CD4-positive, alpha-beta T cell (primary cell): Measurements from ENCODE around the gene WDR59. TPM values are rescaled to one million over a fixed set of nuclear protein-coding genes. Genes with fewer than 3 reads are reported as not detected.

ENCODE experiments used
- ATAC-seq: fragments of 200-7000 bp; cut with Tn5 transposase; one replicate; pipeline ENCODE4 v1.10.0; 2022; ENCODE audit warnings: mild to moderate bottlenecking; ENCODE audit not compliant: poor library complexity
- CTCF ChIA-PET: fragments of 350-600 bp; sonication (Branson Sonifier 250); formaldehyde crosslinking; loops from one replicate; lab custom pipeline; 2021; ENCODE audit warnings: antibody characterized with exemption, inconsistent platforms; lab: Charles Lee
- POLR2A ChIA-PET: fragments of 350-600 bp; sonication (Branson Sonifier 250); formaldehyde crosslinking; loops from one replicate; lab custom pipeline; 2021; ENCODE audit warnings: antibody characterized with exemption, inconsistent platforms; lab: Charles Lee
- DNase-seq, 14 experiments: peaks; one replicate each; pipeline ENCODE4 v3.0.0-alpha.2; 2013 to 2020; ENCODE audit warnings: mixed read lengths in 2 of 14
- H3K27ac ChIP-seq, 2 donors: one replicate each; pipeline versions ENCODE4 v1.5.1 to v1.7.0; 2013; ENCODE audit warnings: low read length in 2 of 2, low read depth in 1 of 2, mild to moderate bottlenecking in 1 of 2
- H3K27me3 ChIP-seq, 2 experiments: 1 replicate in 1 of 2; 2 replicates in 1 of 2; pipeline versions ENCODE4 v1.6.1 to v1.7.0; 2013; ENCODE audit warnings: low read length in 2 of 2, control low read depth in 1 of 2, mild to moderate bottlenecking in 1 of 2, moderate library complexity in 1 of 2; ENCODE audit not compliant: insufficient read depth in 2 of 2, control insufficient read depth in 1 of 2
- H3K36me3 ChIP-seq: one replicate; pipeline ENCODE4 v1.6.1; 2013; ENCODE audit warnings: low read length, control low read depth; ENCODE audit not compliant: insufficient read depth
- H3K4me1 ChIP-seq: one replicate; pipeline ENCODE4 v1.6.1; 2013; ENCODE audit warnings: low read length, control low read depth; ENCODE audit not compliant: insufficient read depth
- H3K4me3 ChIP-seq: one replicate; pipeline ENCODE4 v1.5.1; 2013; ENCODE audit warnings: mild to moderate bottlenecking, low read length, moderate library complexity
- H3K9me3 ChIP-seq, 2 experiments: 1 replicate in 1 of 2; 2 replicates in 1 of 2; pipeline versions ENCODE4 v1.6.1 to v1.7.0; 2013; ENCODE audit warnings: low read length in 2 of 2, mild to moderate bottlenecking in 2 of 2, control low read depth in 1 of 2, moderate library complexity in 1 of 2; ENCODE audit not compliant: control insufficient read depth in 1 of 2, insufficient read depth in 1 of 2
- H3K27ac Mint-ChIP-seq: one replicate; pipeline ENCODE4 v1.8.0; 2020; ENCODE audit warnings: mixed read lengths
- H3K27me3 Mint-ChIP-seq: one replicate; pipeline ENCODE4 v1.8.0; 2021; ENCODE audit warnings: mixed read lengths
- H3K36me3 Mint-ChIP-seq: one replicate; pipeline ENCODE4 v1.8.0; 2021; ENCODE audit warnings: low read depth, mixed read lengths
- H3K4me1 Mint-ChIP-seq: one replicate; pipeline ENCODE4 v1.8.0; 2021; ENCODE audit warnings: low read depth, mixed read lengths
- H3K4me3 Mint-ChIP-seq: one replicate; pipeline ENCODE4 v1.8.0; 2020; ENCODE audit warnings: mild to moderate bottlenecking, mixed read lengths
- H3K9me3 Mint-ChIP-seq: one replicate; pipeline ENCODE4 v1.8.0; 2020; ENCODE audit warnings: mixed read lengths
- CTCF ChIP-seq: fragments of 200-600 bp; IDR thresholded peaks from one replicate; pipeline ENCODE4 v1.8.0; 2022; ENCODE audit warnings: antibody characterized with exemption, mild to moderate bottlenecking
- intact Hi-C, 2 experiments: fragments of 100-400 bp; cut with DNase I in 1 of 2; cut with micrococcal nuclease in 1 of 2; formaldehyde crosslinking; loops; one replicate each; pipeline versions ENCODE4 v1.15.1 to v1.9.0; 2023 to 2025; cut with DNase I, micrococcal nuclease
- total RNA-seq, 174 experiments: library from RNA in 2 of 174; stranded (reverse) in 2 of 174; gene quantifications; one replicate each; pipeline ENCODE4 v1.2.3 and lab custom pipeline; 2021 to 2026

The WDR59 gene
- total RNA-seq, 2 experiments from 2014 or later = 60.2 to 67.2 TPM

GRCh38 chr16:74868035-74868434 lies 116.9 kb downstream of the WDR59 start:
- no peak for TF ChIP-seq CTCF
- Mint-ChIP-seq H3K27me3 (no peaks in the 10 kb centered on the region), H3K36me3 (peaks cover 8% of the 10 kb centered on the region), H3K9me3 (no peaks in the 10 kb centered on the region), H3K4me3 (no peak overlapping the region), H3K27ac (peak overlapping the region; percentile 80), H3K4me1 (peaks cover 22% of the 10 kb centered on the region)
- Histone ChIP-seq H3K36me3 (peaks cover 2% of the 10 kb centered on the region), H3K9me3 (no peaks in the 10 kb centered on the region), H3K27me3 (no peaks in the 10 kb centered on the region), H3K4me1 (peaks cover 22% of the 10 kb centered on the region), H3K27ac (peak overlapping the region; percentile 15 to 77), H3K4me3 (no peak overlapping the region)
- POLR2A ChIA-PET = interaction anchor here (1.0 to 1.2 kb wide), 2 partner anchors 17 to 241 kb away, joined by 3 read pairs; no protein-coding TSS in a partner anchor
- intact Hi-C loops = no loop called here
- ATAC-seq = peak; percentile 10
- CTCF ChIA-PET = no interaction called here
- no peak for DNase-seq

GRCh38 chr16:74867281-74867849 lies 117.6 kb downstream of the WDR59 start:
- no peak for TF ChIP-seq CTCF

GRCh38 chr16:74865922-74866598 lies 118.9 kb downstream of the WDR59 start:
- POLR2A ChIA-PET = no interaction called here
- intact Hi-C loops = no loop called here
- peak overlapping the region; percentile 39 for H3K27ac Mint-ChIP-seq

More at GRCh38 chr16:74867281-74867849, 117.6 kb downstream of the WDR59 start:
- H3K9me3 ChIP-seq = no peaks in the 10 kb centered on the region
- Mint-ChIP-seq H3K36me3 (peaks cover 8% of the 10 kb centered on the region), H3K4me3 (no peak overlapping the region), H3K27me3 (no peaks in the 10 kb centered on the region), H3K4me1 (peaks cover 28% of the 10 kb centered on the region), H3K27ac (peak overlapping the region; percentile 80), H3K9me3 (no peaks in the 10 kb centered on the region)
- ATAC-seq = no peak
- ChIA-PET POLR2A (interaction anchor here (0.6 to 1.2 kb wide), 2 partner anchors 16 to 43 kb away, joined by 3 to 4 read pairs; no protein-coding TSS in a partner anchor), CTCF (no interaction called here)
- intact Hi-C loops = no loop called here
- H3K4me1 ChIP-seq = peaks cover 22% of the 10 kb centered on the region
- H3K27me3 ChIP-seq = no peaks in the 10 kb centered on the region
- H3K27ac ChIP-seq = peak overlapping the region in 1 of 2 donors; percentile 77
- H3K36me3 ChIP-seq = no peaks in the 10 kb centered on the region
- DNase-seq = no peak
- no peak overlapping the region for H3K4me3 ChIP-seq

More at GRCh38 chr16:74865922-74866598, 118.9 kb downstream of the WDR59 start:
- TF ChIP-seq CTCF = no peak
- Histone ChIP-seq H3K4me1 (peaks cover 22% of the 10 kb centered on the region), H3K36me3 (no peaks in the 10 kb centered on the region), H3K27me3 (no peaks in the 10 kb centered on the region), H3K27ac (no peak overlapping the region), H3K9me3 (no peaks in the 10 kb centered on the region), H3K4me3 (no peak overlapping the region)
- H3K36me3 Mint-ChIP-seq = no peaks in the 10 kb centered on the region
- no peak for DNase-seq
- H3K27me3 Mint-ChIP-seq = no peaks in the 10 kb centered on the region
- H3K9me3 Mint-ChIP-seq = no peaks in the 10 kb centered on the region
- ATAC-seq = no peak
- CTCF ChIA-PET = no interaction called here
- H3K4me3 Mint-ChIP-seq = no peak overlapping the region
- peaks cover 28% of the 10 kb centered on the region for H3K4me1 Mint-ChIP-seq
